HG03060 (cell line): ENCODE measurements around the gene PYGB.

Experiments
- ATAC-seq: cut with Tn5 transposase; IDR thresholded peaks from one replicate; pipeline ENCODE4 v1.9.1; 2021; ENCODE audit warnings: low read depth, moderate number of reproducible peaks; ENCODE audit not compliant: unreplicated experiment

PYGB gene

DNA sequence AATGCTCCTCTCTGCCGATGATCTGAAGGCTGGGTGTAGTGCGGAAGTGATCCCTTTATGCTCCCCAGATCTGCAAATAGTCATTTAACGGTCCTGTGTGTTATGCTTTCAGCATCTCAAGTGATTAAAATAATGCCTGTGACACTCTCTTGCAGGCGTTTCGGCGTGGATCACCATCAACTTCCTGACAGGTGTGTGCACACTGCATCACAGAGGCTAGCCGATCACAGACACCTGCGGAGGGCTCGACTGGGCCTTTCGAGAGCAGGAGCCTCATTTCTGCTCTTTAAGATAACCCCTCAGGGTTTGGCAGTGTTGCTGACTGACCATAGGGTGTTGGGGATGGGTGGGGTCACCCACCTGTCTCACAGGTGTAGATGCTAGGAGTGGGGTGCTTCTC is 32.4 kb upstream of the PYGB start:
- ATAC-seq, result no peak

DNA sequence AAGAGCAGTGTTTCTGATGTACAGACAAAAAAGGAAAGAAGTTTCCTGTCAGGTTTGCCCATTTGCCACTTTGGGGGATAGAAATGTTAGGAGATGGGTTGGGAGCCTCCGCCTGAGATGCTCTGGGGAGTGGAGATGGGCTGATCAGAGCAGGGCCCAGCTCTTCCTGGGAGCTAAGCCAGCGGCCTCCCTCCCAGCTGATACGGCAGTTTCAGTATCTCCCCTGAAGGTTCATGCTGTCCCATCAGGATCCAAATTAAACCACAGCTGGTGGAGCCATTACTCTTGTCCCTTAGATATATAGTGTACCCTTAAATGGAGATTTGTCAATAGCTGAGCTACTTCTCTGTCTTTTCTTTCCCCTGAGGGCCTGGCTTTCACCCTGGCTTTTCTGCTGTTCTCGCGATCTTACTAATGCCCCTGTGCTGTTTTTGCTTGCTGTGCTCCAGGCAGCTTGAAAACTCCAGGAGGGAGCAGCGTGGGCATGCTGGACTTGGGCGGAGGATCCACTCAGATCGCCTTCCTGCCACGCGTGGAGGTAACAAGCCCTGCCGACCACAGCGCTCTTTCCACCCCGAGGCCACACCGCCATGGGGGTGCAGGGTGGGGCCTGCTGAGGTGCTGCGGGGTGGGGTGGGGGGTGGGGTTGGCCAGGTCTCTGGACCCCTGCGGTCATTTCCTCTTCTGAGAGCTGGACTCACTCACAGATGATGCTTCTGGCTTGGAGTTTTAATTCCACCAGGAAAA is 31.5 kb upstream of the PYGB start:
- ATAC-seq, result no peak

DNA sequence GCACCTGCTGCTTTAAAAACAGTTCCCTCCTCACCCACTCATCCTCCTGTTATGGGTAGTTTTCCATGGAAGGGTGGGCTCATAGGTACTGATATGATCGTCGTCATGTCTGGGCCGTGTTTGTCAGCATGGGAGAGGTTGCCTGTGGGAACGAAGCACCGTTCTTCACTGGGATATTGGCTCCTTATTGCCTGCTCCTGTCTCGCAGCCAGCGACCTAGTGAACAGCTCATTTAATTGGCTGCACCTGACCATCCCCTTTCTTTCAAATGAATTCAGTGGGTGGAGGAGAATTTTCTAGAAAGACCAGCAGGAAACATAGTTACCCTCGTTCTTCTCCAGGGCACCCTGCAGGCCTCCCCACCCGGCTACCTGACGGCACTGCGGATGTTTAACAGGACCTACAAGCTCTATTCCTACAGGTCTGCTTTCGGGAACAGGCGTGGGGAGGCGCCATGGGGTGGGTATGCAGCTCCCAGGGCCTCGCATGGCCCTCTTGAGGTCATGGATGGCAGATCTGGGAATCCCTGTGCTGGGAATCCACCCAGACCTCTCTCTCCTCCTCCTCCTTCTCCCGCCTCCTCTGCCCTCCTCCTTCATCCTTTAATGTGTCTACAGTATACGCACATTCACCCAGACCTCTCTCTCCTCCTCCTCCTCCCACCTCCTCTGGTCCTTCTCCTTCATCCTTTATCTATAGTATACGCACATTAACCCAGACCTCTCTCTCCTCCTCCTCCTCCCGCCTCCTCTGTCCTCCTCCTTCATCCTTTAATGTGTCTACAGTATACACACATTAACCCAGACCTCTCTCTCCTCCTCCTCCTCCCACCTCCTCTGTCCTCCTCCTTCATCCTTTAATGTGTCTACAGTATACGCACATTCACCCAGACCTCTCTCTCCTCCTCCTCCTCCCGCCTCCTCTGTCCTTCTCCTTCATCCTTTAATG is 30.4 kb upstream of the PYGB start:
- ATAC-seq, result no peak

DNA sequence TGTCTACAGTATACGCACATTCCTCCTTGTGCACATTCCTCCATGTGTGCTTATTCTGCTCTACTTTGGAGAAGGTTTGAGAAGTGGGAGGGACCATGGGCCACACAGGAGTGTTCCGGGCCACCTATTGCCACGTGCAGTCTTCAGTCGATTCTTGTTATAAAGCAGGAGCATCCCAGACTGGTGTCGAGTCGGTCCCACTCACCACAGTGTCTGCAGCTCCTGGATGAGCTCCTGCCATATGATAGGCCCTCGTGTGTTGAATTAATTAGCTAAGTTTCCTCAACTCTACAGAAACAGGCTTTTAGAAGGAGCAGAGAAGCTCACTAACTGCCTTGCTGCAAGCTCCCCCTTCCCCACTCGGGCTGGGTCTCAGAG is 29.8 kb upstream of the PYGB start:
- ATAC-seq, result no peak

DNA sequence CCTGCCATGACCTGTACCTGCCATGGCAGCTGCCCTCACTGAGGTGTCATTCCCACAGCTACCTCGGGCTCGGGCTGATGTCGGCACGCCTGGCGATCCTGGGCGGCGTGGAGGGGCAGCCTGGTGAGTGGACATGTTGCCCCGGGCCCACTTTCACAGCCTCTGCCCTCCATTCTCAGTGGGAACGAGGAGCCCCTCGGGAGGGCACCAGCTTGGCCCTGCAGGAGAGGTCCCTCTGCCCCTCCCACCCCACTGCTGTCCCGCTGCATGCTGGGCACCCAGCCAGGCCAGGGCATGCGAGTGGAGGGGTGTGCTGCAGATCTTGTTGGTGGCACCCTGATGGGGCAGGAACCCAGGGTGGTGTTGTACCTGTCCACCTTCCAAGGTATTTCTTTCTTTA is 29.4 kb upstream of the PYGB start:
- ATAC-seq, result no peak

DNA sequence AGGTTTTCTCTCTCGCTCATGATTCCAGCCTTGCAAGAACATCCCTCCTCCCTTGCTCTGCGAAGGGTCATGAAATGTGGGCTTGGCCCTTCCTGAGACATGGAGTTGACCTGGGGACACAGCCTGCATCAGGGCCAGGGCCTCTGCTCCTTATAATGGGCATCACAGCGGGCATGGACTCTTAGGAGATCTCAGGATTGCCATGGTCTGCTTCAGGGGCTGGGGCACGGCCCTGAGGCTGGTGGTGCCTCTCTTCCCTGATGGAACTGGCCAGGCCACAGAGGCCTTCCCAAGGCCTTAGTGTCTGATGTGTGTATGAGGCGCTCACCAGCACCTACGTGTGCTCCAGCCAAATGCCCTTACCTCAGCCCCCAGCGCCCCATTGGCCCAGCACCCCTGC is 28.5 kb upstream of the PYGB start:
- ATAC-seq, result no peak

DNA sequence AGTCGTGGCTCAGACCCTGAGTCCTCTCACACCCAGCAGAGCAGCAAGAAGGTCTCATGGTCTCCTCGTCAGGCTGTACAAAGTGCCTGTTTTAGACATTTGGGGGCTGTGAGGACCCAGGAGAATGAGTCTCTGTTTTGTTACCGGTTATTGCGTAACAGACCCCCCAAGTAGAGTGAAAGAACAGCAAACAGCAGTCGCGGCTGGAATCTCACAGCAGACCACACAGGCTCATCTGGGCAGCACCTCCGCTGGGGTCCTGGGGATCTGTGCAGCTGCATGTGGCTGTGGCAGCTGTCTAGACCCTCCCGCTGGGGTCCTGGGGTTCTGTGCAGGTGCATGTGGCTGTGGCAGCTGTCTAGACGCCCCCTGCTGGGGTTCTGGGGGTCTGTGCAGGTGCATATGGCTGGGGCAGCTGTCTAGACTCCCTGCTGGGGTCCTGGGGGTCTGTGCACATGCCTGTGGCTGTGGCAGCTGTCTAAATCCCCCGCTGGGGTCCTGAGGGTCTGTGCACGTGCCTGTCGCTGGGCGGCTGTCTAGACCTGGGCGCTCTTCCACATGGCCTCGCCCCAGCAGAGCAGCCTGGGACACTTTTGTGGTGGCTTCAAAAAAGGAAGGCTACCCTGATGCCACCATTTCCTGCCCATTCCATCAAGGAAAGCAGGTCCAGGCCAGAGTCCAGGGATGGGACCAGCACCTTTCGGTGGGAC is 27.7 kb upstream of the PYGB start:
- no peak for ATAC-seq

DNA sequence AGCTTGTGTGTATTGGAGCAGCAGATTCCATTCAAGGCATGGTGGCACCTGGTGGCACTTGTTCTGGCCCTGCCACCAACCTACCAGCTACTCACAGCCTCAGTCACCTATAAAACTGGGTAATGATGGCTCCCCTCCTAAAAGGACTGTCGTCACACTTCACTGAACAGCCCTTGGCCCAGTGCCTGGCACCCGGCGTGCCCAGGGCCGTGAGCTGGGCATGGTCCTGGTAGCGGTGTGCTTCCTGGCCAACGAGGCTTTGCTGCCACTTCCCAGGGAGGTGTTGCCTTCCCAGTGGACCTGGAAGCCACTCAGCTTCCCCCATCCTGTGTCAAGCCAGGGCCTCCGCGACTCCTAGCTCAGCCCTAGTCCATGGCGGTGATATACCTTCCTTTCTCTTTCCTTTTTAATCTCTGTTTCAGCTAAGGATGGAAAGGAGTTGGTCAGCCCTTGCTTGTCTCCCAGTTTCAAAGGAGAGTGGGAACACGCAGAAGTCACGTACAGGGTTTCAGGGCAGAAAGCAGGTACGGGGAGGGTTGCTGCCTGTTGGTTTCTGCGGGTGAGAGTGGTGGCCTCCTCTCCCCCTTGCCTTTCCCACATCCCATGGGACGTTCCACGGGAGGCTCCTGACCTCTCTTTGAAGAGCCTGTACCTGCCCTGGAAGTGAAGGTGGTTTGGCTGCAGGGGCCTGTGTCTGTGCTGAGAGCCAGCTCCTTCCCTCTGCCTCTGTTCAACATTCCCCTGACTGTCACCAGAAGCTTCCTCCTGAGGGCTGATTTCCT is 26.9 kb upstream of the PYGB start:
- no peak for ATAC-seq

DNA sequence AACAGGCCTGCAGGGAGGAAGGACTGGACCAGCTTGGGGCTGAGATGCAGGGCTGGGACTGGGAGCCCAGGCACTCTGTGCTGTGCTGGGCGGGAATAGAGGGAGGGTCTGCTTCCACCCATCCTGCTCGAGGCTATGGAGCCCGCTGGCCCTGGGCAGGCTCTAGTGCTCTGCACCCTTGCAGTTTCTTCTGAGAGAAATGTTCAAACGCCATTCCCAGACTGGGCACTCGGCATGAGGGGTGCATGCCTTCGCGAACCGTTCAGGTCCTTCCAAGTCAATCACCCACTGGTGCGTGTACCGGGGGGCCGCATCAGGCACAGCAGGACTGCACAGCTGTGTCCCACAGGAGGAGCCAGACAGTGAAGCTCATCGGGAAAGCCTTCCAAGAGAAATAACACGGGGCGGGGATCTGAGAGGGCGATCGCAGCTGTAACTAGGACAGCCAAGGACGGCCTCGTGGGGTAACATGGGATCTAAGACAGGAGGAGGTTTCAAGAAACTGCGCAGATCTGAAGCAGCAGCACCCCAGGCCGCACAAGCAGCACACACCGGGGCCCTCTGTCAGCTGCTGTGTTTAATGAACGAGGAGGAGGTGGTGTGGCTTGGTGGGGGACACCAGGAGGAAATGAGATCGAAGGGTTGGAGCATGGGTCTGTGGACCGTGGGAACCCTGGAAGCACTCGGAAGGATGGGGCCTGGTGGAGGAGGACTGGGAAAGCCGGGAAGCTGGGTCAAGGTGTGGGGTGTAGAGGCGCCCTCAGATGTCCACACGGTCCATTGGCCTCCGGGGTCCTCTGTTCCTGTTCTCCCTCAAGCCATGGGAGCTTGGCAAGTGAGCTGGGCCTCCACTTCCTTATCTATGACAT is 26.1 kb upstream of the PYGB start:
- no peak for ATAC-seq

DNA sequence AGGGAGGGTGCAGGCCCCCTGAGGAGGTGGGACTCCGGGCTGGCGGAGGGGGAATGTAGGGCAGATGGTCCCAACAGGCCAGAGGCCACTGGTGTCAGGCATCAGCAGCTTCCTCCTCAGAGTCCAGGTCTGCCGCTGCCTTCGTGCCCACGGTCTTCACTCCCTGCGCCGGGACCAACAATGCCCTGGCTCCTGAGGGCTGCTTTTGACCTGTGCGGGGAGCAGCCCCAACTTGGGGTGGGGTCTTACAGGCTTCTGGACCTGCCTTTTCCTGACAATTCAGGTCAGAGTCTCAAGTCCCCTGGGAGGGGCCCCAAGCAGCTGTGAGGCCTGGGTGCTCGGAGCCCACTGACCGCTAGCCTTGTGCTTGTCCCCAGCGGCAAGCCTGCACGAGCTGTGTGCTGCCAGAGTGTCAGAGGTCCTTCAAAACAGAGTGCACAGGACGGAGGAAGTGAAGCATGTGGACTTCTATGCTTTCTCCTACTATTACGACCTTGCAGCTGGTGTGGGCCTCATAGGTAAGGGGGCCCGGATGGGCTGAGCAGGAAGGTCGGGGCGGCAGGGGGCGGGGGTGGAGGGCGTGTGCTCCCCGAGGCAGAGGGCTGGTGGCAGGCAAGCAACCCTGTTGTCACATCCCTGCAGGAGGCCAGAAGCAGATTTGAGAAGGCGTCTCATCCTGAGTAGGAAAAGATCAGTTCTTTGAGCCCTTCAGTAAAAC is 25.3 kb upstream of the PYGB start:
- ATAC-seq, result no peak

DNA sequence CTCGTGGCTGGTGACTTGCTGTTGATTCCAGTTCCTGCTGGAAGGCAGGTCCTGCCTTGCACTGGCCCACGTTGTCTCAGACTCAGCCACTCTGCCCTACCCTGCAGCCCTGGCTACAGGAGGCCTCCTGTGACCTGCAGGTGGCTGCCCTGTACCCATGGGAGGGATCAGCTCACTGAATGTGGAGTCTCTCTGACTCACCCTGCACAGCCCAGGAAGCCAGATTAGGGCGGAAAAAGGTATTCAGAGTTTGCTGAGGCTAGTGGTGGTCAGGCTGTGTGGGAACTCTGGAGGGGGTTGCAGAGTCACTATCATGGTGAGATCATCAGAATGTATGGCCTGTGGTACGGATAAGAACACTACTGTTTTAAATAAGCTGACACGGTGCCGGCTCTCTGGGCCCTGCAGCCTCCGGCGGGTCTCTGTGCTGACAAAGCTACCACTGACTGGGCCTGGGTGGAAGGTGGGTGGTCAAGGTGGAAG is 24.7 kb upstream of the PYGB start:
- no peak for ATAC-seq

DNA sequence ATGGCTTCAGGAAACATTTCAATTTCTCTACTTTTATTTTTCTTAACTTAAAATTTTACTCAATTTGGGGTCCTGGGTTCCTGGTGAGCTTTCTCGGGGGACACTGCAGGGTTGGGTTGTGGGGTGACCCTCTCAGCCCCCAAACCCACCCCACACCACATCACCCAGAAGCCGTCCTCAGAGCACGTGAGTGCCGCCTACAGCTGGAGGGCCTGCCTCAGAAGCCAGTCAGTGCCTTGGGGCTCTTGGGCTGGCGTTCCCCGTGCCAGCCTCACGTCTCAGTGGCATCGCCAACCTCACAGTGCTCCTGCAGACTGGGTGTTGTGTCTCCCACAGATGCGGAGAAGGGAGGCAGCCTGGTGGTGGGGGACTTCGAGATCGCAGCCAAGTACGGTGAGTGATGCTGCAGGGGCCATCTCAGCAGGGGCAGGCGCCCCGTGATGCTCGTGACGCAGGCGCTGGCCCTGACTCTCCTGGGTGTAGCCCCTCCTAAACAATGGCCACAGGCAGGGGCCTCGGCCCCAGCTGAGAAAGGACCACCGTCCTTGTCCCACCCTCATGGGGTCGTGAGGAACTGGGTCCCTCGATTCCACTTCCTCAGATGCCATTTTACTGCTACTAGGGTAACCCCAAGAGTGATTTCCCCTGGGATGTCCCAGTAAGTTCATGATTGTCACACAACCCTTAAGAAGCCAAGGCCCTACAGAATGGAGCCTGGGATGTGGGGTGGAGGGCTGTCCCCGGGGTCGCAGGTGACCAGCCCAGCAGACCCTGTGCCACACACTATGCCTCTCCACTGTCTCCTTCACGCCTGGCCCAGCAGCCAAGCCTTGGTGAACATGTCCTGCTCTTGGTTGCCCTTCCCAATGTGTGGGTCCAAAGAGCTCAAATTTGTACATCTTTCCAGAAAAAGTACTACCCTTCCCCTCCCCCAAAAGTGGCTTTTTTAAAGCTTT is 23.8 kb upstream of the PYGB start:
- ATAC-seq, result no peak

DNA sequence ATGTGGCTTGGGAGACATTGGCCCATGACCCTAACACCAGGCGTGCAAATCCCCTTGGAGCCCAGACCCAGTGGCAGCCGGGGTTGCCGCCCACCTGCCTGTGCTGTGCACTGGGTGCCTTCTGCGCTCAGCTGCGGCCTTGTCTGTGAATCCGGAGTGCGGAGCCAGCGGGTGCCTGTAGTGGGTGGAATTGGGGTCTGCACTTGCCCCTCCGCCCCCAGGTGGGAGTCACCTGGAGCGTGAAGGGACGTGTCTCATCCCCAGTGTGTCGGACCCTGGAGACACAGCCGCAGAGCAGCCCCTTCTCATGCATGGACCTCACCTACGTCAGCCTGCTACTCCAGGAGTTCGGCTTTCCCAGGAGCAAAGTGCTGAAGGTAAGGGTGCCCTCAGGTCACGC is 22.9 kb upstream of the PYGB start:
- no peak for ATAC-seq

DNA sequence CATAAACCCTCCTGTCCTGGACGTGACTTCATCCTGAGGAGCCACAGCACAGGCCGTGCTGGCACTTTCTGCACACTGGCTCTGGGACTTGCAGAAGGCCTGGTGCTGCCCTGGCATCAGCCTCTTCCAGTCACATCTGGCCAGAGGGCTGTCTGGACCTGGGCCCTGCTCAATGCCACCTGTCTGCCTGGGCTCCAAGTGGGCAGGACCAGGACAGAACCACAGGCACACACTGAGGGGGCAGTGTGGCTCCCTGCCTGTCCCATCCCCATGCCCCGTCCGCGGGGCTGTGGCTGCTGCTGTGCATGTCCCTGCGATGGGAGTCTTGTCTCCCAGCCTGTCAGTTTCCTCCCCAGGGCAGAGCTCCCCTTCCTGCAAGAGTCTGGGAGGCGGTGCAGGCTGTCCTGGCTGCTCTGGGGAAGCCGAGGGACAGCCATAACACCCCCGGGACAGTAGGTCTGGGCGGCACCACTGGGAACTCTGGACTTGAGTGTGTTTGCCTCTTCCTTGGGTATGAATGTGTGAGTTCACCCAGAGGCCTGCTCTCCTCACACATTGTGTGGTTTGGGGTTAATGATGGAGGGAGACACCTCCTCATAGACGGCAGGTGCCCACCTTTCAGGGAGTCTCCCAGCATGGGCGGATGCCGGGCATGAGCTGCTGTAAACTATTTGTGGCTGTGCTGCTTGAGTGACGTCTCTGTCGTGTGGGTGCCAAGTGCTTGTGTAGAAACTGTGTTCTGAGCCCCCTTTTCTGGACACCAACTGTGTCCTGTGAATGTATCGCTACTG is 22.0 kb upstream of the PYGB start:
- ATAC-seq, result no peak

DNA sequence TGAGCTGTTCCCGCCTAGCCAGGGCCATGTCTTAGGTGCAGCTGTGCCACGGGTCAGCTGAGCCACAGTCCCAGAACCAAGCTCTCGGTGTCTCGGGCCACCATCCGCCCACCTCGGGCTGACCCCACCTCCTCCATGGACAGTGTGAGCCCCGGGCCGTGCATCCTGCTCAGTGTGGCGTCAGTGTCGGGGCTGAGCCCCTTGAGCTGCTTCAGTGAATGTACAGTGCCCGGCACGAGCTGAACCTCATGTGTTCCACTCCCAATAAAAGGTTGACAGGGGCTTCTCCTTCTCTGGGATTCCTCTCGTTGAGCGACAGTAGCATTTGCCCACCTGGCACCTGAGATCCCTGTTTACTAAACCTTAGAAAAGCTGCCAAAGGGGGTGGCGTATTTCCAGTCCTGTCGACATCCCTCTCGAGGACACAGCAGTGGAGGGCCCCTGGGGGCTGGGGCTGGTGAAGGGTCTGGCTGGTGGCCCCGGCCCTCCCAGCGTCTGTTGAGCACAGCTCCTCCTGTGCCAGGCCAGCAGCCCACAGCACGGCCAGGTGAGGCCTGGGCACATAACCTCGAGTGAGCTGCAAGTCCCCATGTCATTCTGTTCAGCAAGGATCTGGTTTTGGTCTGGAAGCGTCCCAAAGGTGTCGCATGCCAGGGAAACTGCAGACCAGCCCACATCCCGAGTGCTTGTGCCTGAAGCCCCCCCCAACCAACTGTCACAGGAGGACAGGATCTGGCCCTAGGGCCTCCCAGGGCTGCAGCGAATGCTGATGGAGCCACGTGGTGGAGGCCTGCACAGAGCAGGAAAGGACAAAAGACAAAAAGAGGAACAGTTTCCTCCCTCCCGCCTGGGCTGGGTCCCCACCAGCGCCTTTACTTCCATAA is 21.2 kb upstream of the PYGB start:
- ATAC-seq, result no peak

DNA sequence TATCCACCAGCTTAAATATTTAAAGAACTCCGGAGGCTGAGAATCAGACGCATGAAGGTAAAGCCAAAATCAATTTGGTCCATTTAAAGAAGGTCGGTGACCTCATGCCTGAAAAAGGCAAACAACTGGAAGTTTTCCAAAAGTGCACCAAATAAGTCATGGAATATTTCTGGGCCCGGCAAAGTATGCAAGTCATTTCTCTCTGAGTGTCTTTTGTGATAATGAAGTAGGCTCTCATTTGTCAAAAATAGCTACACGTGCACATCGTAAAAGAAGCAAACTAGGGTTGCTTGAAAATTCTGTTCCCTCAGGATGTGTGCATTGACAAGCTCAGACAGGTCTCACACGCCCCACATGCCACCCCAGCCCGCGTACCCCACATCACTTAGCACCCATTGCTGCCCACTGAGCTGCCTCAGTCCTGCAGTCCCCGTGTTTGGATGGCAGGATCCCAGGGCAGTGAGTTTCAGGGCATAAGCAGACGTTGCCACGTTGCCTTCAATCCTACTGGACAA is 20.5 kb upstream of the PYGB start:
- ATAC-seq, result no peak
